ENCODE results near the gene DOCK11. TPM values are rescaled to one million over a fixed set of nuclear protein-coding genes. Genes with fewer than 3 reads are reported as not detected.
"Not testable (repeated sequence)": the region's sequence is repeated elsewhere in the genome, so short reads cannot be mapped to it uniquely, and the experiment has no call there.

Gene DOCK11
- total RNA-seq, 2 experiments from 2014 or later = 27.0 to 34.7 TPM

- Histone ChIP-seq H3K9me2 (ENCODE audit: insufficient read depth, low read length) (no peaks in the 10 kb centered on the region), H3K9me3 (ENCODE audit: low read length) (no peaks in the 10 kb centered on the region), H3K4me3 (ENCODE audit: low read depth, low read length, poor library complexity, severe bottlenecking) (no peak overlapping the region), H3K36me3 (ENCODE audit: insufficient read depth, low read length) (no peaks in the 10 kb centered on the region), H3K4me1 (ENCODE audit: insufficient read depth, low read length, poor library complexity, severe bottlenecking) (no peaks in the 10 kb centered on the region), H3K79me2 (ENCODE audit: insufficient read depth, low read depth, low read length) (no peaks in the 10 kb centered on the region), H3K4me2 (ENCODE audit: low read length) (no peak overlapping the region), H4K20me1 (ENCODE audit: insufficient read depth, low read length) (no peaks in the 10 kb centered on the region), H3K27ac (ENCODE audit: low read depth, low read length, poor library complexity, severe bottlenecking) (no peak overlapping the region), H2AFZ (ENCODE audit: low read length) (no peak overlapping the region)
- ChIA-PET CTCF (ENCODE audit: unreplicated experiment) (no interaction called here), POLR2A (no interaction called here)
- no peak for DNase-seq (ENCODE audit: low spot score)
- intact Hi-C loops (cut with micrococcal nuclease; ENCODE audit: unreplicated experiment) = no loop called here
- BruUV-seq (replicated peaks) = no TSS peak
- no peak for TF ChIP-seq CTCF (conservative IDR thresholded peaks at IDR 0.05; ENCODE audit: low read length)
- TF ChIP-seq EZH2phosphoT487 (IDR thresholded peaks at IDR 0.05; ENCODE audit: borderline replicate concordance, low read depth, low read length) = no peak
These were observed 235.1 kb downstream of the DOCK11 start for GRCh38 chrX:118730500-118731247.

DNA sequence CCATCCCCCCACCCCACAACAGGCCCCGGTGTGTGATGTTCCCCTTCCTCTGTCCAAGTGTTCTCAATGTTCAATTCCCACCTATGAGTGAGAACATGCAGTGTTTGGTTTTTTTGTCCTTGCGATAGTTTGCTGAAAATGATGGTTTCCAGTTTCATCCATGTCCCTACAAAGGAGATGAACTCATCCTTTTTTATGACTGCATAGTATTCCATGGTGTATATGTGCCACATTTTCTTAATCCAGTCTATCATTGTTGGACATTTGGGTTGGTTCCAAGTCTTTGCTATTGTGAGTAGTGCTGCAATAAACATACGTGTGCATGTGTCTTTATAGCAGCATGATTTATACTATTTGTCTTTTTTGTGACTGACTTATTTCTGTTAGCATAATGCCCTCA is 236.9 kb downstream of the DOCK11 start:
- H3K9me2 ChIP-seq (ENCODE audit: insufficient read depth, low read length); intact Hi-C loops (cut with micrococcal nuclease; ENCODE audit: unreplicated experiment); POLR2A ChIA-PET; H3K4me2 ChIP-seq (ENCODE audit: low read length); CTCF ChIA-PET (ENCODE audit: unreplicated experiment); BruUV-seq (replicated peaks); H4K20me1 ChIP-seq (ENCODE audit: insufficient read depth, low read length); H3K27ac ChIP-seq (ENCODE audit: low read depth, low read length, poor library complexity, severe bottlenecking); H3K4me1 ChIP-seq (ENCODE audit: insufficient read depth, low read length, poor library complexity, severe bottlenecking); H3K79me2 ChIP-seq (ENCODE audit: insufficient read depth, low read depth, low read length); H3K36me3 ChIP-seq (ENCODE audit: insufficient read depth, low read length); DNase-seq (ENCODE audit: low spot score); H2AFZ ChIP-seq (ENCODE audit: low read length); H3K4me3 ChIP-seq (ENCODE audit: low read depth, low read length, poor library complexity, severe bottlenecking); H3K9me3 ChIP-seq (ENCODE audit: low read length): not testable (repeated sequence)

DNA sequence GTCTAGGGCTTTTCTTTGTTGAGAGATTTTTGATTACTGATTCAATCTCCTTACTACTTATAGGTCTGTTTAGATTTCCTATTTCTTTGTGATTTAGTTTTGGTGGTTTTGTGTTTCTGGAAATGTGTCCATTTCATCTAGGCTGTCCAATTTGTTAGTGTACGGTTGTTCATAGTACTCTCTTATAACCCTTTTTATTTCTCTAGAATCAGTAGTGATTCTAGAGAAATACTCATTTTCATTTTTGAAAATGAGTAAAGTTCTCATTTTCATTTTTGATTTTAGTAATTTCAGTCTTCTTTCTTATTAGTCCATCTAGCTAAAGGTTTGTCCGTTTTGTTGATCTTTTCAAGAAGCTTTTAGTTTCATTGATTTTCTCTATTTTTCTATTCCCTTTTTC is 239.3 kb downstream of the DOCK11 start:
- TF ChIP-seq EZH2phosphoT487 (IDR thresholded peaks at IDR 0.05; ENCODE audit: borderline replicate concordance, low read depth, low read length) (no peak), CTCF (conservative IDR thresholded peaks at IDR 0.05; ENCODE audit: low read length) (no peak)
- intact Hi-C loops (cut with micrococcal nuclease; ENCODE audit: unreplicated experiment) = no loop called here
- Histone ChIP-seq H3K4me3 (ENCODE audit: low read depth, low read length, poor library complexity, severe bottlenecking) (no peak overlapping the region), H4K20me1 (ENCODE audit: insufficient read depth, low read length) (no peaks in the 10 kb centered on the region), H3K4me2 (ENCODE audit: low read length) (no peak overlapping the region), H3K79me2 (ENCODE audit: insufficient read depth, low read depth, low read length) (no peaks in the 10 kb centered on the region), H3K27ac (ENCODE audit: low read depth, low read length, poor library complexity, severe bottlenecking) (no peak overlapping the region), H3K9me3 (ENCODE audit: low read length) (no peaks in the 10 kb centered on the region), H3K4me1 (ENCODE audit: insufficient read depth, low read length, poor library complexity, severe bottlenecking) (no peaks in the 10 kb centered on the region), H2AFZ (ENCODE audit: low read length) (no peak overlapping the region), H3K36me3 (ENCODE audit: insufficient read depth, low read length) (no peaks in the 10 kb centered on the region), H3K9me2 (ENCODE audit: insufficient read depth, low read length) (no peaks in the 10 kb centered on the region)
- ChIA-PET CTCF (ENCODE audit: unreplicated experiment) (no interaction called here), POLR2A (interaction anchor here (0.7 kb wide), 1 partner anchor 25 kb away, joined by 3 read pairs; no protein-coding TSS in a partner anchor)
- DNase-seq (ENCODE audit: low spot score) = no peak
- no TSS peak for BruUV-seq (replicated peaks)

Small RNA genes within 50 kb of the gene (small RNA-seq; reads per million reads assigned to genes)
- gene RF00019 = not detected

Other genes with a start within 250 kb of the DOCK11 start
- gene WDR44, start 149.7 kb upstream of the DOCK11 start, total RNA-seq (2014; rRNA removed; shearing (Covaris generic)) = 9.3 and 9.4 TPM in 2 replicates
- 9.9 and 11.2 TPM in 2 replicates for gene WDR44, start 149.7 kb upstream of the DOCK11 start, total RNA-seq (2022)
- not detected in 2 replicates for gene IL13RA1, start 231.8 kb downstream of the DOCK11 start, total RNA-seq (2014; rRNA removed; shearing (Covaris generic))
- gene IL13RA1, start 231.8 kb downstream of the DOCK11 start, total RNA-seq (2022) = not detected in 2 replicates